Neural crest cell (in vitro differentiated cells): Measurements from ENCODE around the gene CHCHD6. TPM values are rescaled to one million over a fixed set of nuclear protein-coding genes. Genes with fewer than 3 reads are reported as not detected.

Experiments
- DNase-seq: peaks from one replicate; pipeline ENCODE4 v3.0.0; 2021; ENCODE audit warnings: low read depth, mixed read lengths, low spot score
- H3K27ac Mint-ChIP-seq: one replicate; pipeline ENCODE4 v1.8.0; 2021; ENCODE audit warnings: mild to moderate bottlenecking, mixed read lengths; ENCODE audit not compliant: unreplicated experiment
- H3K27me3 Mint-ChIP-seq: 2 replicates; pipeline ENCODE4 v1.8.0; 2021; ENCODE audit warnings: low read depth, mild to moderate bottlenecking, mixed read lengths
- H3K36me3 Mint-ChIP-seq: 2 replicates; pipeline ENCODE4 v1.8.0; 2021; ENCODE audit warnings: low read depth, mild to moderate bottlenecking, mixed read lengths
- H3K4me1 Mint-ChIP-seq: 2 replicates; pipeline ENCODE4 v1.8.0; 2021; ENCODE audit warnings: mixed read lengths
- H3K4me3 Mint-ChIP-seq: one replicate; pipeline ENCODE4 v1.8.0; 2021; ENCODE audit warnings: mild to moderate bottlenecking, mixed read lengths
- H3K9me3 Mint-ChIP-seq: 2 replicates; pipeline ENCODE4 v1.8.0; 2021; ENCODE audit warnings: mixed read lengths
- total RNA-seq: library from RNA; stranded (reverse); gene quantifications from 2 replicates; pipeline ENCODE4 v1.2.1, GENCODE V29; 2021
- TF ChIP-seq, protein P1 (sequence below): fragments of 200-600 bp; sonication (generic); conservative IDR thresholded peaks from 2 replicates; pipeline ENCODE4 v1.5.0; 2021; ENCODE audit warnings: antibody characterized with exemption, mild to moderate bottlenecking

The CHCHD6 gene
- total RNA-seq, 1 donor from 2014 or later, result 32.9 TPM

DNA sequence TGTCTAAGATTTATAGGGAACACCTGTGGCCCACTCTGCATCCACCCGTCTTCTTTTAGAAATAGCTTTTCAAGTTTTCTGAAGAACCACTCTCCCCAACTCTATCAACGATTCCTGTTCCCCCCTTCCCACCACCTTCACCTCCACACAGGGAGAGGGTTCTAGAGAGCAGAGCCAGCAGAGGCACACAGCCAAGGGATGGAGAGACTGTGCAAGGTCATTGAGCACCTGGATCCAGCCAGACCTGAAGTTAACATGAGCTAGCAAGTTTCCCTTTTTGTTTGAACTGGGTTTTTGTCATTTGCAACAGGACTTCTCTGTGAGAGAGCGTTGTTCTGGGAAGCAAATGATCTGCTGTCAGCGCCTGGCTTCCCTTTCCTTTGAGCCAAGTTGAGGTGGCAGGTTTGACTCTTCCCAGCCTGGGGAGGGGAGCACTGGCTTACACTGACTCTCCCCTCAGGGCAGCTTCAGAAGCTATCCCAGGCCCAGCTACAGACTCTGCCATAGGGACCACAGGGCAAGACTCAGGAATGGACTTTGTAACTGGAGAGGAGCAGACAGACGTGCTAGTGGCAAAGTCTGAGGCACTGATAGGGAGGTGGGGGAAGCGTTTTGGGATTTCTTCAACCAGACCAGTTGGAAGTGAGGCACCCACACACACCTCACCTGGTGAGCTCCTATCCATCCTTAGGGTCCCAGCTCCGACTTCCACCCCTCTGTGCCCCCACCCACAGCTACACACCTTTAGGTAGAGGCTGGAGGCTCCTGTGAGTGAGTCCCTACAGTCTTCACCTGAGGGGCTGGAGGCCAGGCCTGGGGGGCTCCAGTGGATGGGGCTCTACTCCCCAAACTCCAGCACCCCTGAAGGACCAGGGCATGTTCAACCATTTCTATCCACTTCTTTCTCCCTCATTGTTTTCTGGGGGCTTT is 259.5 kb downstream of the CHCHD6 start:
- no peaks in the 10 kb centered on the region for H3K36me3 Mint-ChIP-seq
- H3K9me3 Mint-ChIP-seq, result no peaks in the 10 kb centered on the region
- no peak overlapping the region for H3K4me3 Mint-ChIP-seq
- TF ChIP-seq, protein P1, sequence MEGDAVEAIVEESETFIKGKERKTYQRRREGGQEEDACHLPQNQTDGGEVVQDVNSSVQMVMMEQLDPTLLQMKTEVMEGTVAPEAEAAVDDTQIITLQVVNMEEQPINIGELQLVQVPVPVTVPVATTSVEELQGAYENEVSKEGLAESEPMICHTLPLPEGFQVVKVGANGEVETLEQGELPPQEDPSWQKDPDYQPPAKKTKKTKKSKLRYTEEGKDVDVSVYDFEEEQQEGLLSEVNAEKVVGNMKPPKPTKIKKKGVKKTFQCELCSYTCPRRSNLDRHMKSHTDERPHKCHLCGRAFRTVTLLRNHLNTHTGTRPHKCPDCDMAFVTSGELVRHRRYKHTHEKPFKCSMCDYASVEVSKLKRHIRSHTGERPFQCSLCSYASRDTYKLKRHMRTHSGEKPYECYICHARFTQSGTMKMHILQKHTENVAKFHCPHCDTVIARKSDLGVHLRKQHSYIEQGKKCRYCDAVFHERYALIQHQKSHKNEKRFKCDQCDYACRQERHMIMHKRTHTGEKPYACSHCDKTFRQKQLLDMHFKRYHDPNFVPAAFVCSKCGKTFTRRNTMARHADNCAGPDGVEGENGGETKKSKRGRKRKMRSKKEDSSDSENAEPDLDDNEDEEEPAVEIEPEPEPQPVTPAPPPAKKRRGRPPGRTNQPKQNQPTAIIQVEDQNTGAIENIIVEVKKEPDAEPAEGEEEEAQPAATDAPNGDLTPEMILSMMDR, result no peak
- H3K27me3 Mint-ChIP-seq, result no peaks in the 10 kb centered on the region
- no peak overlapping the region for H3K27ac Mint-ChIP-seq
- peaks cover 24% of the 10 kb centered on the region for H3K4me1 Mint-ChIP-seq
- DNase-seq, result no peak

DNA sequence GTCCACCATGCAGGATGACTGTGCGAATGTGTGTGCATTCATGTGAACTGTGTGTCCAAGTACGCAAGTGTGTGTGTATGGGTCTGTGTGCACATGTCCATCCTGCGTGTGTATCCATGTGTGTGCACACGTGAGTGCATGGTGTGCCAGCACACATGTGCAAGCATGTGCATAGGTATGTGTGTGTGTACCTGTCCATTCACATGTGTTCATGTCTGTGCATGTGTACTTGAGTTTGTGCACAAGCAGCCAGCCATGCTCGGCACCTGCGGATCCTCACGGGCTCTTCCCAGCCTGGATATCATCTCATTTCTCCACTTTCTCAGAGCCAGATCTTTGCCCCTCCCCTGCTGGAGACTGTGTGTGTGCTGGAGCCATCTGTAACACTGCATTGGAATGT is 260.2 kb downstream of the CHCHD6 start:
- TF ChIP-seq, protein P1, result no peak
- DNase-seq, result no peak
- Mint-ChIP-seq H3K27me3 (no peaks in the 10 kb centered on the region), H3K36me3 (no peaks in the 10 kb centered on the region), H3K4me3 (no peak overlapping the region), H3K4me1 (peaks cover 24% of the 10 kb centered on the region), H3K9me3 (no peaks in the 10 kb centered on the region), H3K27ac (no peak overlapping the region)

DNA sequence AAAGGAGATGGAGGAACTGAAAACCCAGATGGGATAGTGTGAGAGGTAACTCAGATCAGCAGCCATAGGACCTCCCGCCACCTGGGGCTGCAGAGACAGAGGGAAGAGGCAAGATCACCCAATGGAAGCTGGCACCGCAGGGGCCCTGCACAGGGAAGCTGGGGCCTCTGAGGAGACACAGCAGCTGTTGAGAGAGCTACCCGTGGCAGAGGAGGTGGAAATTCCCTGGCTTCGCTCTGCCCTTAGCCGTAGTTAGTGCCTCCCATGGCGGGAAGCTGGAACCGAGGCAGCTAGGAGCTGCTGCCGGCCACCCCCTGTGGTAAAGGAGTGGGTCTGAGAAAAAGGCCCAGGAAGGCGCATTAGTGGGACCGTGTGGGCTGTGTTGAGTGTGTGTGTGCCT is 260.9 kb downstream of the CHCHD6 start:
- no peak for DNase-seq
- Mint-ChIP-seq H3K27me3 (no peaks in the 10 kb centered on the region), H3K36me3 (no peaks in the 10 kb centered on the region), H3K4me1 (peaks cover 26% of the 10 kb centered on the region), H3K9me3 (no peaks in the 10 kb centered on the region), H3K4me3 (no peak overlapping the region), H3K27ac (no peak overlapping the region)
- TF ChIP-seq, protein P1, result no peak

DNA sequence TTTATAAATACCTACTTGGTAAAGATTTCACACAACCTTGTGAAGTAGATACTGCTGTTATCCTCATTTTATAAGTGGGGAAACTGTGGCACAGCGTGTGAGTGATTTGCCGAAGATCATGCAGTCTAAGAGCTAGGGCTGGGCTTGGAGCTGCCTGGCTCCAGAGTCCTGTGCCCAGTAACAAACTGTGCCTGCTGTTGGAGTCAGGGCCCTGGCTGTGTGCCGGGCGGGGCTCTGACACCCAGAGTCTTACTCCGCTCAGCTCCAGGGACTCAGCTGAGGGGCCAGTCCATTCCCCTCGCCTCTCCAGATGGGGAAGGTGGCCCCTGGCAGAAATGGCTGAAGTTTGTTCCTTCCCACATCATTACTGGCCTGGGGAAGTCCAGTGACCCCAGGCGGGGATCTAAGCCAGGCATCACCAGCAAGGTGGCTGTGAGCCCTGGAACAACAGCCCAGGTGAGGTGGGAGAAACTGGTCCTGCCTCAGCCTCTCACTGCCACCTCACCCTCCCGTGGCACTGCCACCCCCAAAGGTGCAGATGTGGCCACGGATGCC is 261.6 kb downstream of the CHCHD6 start:
- Mint-ChIP-seq H3K4me3 (no peak overlapping the region), H3K27me3 (no peaks in the 10 kb centered on the region), H3K4me1 (peaks cover 24% of the 10 kb centered on the region), H3K27ac (no peak overlapping the region), H3K36me3 (no peaks in the 10 kb centered on the region), H3K9me3 (no peaks in the 10 kb centered on the region)
- DNase-seq, result no peak
- TF ChIP-seq, protein P1, result no peak

DNA sequence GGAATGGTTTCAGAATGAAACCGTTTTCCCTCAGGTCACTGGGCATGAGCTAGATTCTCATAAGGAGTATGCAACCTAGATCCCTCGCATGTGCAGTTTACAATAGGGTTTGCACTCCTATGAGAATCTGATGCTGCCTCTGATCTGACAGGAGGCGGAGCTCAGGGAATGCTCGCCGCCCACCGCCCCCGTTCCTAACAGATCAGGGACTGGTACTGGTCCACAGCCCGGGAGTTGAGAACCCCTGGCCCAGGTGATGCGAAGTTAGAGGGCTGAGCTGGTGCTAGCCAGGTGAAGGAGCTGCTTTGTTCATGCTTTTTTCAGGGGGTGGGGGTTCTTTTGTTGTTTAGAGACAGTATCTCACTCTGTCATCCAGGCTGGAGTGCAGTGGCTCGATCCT is 263.3 kb downstream of the CHCHD6 start:
- Mint-ChIP-seq H3K4me1 (peaks cover 27% of the 10 kb centered on the region), H3K27ac (no peak overlapping the region), H3K9me3 (no peaks in the 10 kb centered on the region), H3K4me3 (no peak overlapping the region), H3K27me3 (no peaks in the 10 kb centered on the region), H3K36me3 (no peaks in the 10 kb centered on the region)
- no peak for DNase-seq
- TF ChIP-seq, protein P1, result no peak
